GM19023 (cell line): ENCODE results near the gene KLF15.

Source experiments
- ATAC-seq: cut with Tn5 transposase; IDR thresholded peaks from one replicate; pipeline ENCODE4 v1.9.1; 2021; ENCODE audit warnings: mild to moderate bottlenecking, moderate library complexity; ENCODE audit not compliant: unreplicated experiment

KLF15 gene

DNA sequence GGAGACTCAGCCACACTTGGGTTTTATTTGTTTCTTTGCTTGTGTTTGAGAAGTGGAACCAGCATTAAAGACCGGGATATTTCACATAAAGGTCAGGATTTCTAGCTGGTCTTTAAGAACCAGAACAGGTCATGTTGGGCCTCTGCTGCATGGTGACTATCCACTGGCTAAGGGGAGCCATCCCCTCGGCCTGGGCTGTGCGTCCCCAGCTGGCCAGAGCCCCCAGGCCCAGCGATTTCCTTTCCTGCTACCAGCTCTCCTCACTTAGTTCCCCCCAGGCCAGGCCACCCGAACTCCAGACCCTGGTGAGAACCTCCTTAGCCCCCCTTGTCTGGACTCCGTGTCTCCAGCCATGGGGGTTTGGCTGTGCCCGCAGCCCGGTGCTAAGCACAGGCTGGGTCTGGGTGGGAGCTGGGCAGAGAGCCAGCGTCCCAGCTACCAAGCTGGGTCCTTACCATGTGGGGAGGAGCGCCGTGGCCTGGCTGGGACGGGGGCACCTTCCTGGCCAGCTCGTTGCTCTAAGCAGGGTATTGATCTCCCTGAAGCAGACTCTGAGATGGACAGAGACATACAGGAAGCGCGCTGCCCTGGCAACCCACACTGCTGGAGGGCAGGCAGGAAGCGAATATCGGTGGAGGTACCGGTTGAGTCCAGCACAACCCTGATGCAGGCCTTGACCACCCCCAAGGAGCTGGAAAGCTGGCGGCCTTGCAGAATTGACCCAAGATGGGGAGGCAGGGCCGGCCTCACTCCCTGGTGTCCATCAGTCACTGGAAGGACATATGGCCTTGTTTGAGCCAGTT is 49.4 kb downstream of the KLF15 start:
- no peak for ATAC-seq

DNA sequence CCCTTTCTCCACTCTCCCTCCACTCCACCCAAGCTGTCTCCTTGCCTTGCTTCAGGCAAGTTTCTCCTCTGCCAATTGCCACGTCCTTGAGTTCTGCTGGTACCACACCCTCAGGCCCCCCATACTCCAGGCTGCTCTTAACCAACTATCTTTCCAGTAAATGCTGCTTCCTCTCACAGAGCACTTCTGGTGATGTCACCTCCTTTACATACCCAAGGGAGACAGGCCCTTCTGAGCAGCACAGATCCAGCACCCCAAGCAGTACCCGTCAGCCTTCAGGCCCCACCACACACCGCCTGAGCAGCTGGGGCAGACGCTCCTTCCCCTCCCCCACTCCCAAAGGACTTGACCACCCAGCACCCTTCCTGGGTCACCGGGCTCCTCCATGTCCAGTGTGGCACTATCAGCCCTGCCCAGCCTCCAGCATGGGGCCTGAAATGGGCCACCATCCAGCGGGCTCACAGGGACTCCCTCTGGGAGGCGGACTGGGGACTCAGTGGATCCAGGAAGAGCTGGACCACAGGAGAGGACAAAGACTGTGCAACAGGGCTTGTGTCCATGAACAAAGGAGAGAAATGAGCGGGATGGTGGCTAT is 50.2 kb downstream of the KLF15 start:
- ATAC-seq = no peak

DNA sequence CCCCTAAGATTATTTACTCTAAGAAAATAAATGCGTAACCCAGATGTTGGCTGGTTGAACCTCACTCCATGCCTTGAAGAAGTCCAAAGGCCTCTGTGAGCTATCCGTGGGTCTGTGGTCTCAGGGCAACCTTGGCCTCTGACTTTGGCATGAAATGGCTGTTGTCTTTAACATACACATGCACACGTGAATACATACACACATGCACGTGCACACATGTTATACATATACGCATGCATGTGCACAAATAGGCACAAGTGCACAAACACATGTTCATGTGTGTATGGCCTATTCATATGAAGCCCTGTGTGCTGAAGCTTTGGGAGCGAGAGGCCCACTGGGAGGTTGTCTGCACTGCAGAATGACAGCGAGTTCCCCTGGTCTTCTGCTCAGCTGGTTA is 50.8 kb downstream of the KLF15 start:
- no peak for ATAC-seq

DNA sequence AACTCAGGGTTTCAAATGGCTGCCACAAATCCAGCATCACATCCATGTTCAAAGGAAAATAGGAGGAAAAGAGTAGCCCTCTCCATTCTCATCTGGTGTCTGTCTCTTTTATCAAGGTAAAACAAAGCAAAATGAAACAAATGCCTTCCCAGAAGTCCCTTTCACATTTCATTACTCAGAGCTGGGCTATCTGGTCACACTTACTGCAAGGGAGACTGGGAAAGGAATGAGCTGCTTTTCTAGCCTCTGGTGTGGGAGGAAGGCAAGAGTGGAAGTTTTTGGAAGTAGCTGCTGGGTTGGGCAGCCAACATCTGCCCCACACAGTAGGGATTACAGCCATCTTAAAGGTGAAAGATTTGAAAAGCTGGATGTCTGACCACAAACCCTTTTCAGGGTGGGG is 51.8 kb downstream of the KLF15 start:
- ATAC-seq = no peak

DNA sequence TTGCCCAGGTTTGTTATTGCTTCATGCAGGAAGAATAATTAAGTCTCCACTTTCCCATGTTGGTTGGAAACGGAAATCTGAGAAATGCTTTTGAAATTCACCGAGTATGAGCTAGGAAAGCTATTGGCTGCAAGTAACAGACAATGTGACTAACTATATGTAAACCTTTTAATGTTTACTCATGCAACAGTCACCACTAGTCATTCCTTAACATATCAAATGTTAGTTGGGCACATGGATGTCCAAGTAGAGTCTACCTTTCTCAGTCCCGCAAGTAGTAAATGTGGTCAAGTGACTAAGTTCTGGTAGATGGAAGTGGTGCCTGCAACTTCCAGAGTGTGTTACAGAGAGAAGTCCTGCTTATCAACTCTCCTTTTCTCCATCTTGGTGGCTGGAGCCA is 52.5 kb downstream of the KLF15 start:
- no peak for ATAC-seq

DNA sequence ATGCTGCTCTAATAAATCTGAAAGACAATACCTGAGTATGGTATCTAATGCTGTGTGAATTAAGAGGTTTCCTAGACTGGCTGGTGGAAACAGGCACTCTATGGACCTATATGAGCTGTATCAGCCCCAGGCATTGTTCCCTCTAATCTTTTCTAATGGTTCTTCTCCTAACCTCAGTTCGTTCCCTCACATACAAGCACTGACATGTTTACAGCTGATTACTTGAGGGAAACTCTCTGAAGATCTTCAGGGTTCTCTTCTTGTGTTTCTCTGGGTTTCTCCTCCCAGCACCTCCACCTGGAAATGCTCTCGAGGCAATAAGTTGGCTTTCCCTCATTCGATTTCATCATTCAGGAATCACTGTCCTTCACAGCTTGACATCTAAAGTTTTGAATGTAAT is 52.9 kb downstream of the KLF15 start:
- ATAC-seq = no peak

DNA sequence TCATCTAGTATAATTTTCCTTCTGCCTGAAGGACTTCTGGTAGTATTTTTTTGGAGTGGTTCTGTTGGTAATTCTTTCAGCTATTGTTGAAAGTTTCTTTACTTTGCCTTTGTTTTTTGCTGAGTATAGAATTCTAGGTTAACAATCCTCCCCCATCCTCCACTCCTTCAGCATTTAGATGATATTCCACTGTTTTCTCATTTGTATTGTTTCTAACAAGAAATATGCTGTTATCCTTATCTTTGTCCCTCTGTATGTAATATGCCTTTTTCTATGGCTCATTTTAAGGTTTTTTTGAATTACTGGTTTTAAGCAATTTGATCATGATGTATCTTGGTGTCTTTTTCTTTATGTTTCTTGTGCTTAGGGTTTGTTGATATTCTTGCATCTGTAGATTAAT is 53.9 kb downstream of the KLF15 start:
- no peak for ATAC-seq

DNA sequence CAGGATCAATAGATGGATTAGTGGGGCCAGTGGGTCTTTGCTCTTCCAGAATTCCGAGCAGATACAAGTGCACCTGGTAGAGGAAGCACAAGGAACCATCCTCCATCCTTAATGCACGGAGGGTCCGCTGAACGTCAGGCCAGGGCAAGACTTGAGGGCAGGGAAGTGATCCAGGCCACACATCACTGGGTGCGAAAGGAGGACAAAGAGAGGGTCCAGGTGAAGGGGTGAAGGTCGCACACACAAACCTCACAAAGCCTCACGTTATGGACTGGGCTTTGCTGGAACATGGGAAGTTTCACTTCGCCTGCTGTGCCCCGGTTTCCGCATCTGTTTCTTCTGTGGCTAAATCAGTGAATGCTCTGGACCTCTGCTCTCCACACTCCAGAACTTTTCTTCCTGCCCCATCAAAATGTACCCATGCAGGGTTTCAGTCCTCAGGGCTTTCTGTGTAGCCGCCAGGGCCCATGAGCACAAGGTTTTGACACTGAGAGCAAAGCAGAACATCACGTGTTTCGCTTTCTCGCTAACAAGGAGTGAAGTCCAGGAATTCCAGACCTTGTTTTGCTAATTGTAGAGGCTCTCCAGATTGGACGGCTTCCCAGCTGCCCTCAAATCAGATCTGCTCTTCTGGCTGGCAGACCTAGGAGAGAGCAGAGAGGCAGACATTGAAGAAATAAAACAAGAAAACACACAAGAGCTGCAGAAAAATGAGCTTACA is 56.3 kb downstream of the KLF15 start:
- ATAC-seq = no peak

DNA sequence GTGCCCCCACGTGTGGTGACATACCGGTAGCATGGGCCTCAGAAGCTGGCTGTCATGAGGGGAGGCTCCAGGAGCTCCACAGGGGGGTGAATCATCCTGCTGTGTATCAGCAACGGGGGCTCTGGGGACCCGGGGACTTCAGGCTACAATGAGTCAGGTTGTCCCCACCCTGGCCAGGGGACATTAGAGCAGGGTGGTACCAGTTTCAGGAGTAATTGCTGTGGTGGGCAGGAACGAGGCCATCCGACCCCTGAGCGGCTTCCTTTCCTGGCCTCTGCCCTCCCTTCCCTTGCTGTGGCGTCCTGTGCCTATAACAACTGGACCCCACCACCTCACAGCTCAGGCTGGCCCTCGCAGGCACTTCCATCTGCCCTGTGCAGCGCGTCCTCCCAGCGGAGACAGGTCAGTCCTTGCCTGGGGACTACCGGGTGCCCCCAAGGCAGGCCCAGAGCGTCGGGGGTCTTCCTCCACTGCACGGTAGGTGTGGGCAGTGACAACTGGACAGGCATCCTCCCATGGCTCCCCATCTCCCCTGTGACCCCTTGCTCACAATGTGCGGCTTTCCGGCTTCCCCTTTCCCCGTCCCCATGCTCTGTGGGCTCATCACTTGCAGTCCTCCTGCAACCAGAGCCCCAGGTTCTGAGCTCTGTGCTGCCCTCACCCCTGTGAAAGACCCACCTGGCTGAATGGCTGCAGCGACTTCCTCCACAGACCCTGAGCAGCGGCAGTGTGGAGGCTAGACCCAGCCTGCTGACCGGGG is 57.0 kb downstream of the KLF15 start:
- no peak for ATAC-seq

DNA sequence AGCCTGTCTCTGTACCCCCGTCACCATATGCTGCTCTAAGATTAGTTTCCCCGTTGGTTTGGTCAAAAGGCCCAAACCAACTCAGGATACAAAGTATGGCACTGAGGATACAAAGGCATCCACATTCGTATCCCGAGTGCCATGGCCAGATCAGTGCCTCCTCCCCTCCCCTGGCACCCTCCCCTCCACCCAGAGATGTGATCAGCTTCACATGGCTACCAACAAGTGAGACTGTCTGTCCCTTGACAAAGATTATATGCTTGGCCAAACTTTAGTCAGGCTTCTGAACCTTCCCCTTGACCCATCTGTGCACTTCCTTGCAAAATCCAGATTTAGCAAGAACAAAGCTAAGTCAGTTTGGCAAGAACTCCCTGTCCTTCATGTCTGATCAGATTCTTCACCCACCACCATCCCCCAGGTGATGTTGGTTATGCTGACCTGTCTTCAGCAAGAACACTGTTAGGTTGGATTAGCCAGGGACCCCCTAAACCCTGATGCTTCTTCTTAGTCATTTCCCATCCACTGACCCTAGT is 61.7 kb downstream of the KLF15 start:
- no peak for ATAC-seq

DNA sequence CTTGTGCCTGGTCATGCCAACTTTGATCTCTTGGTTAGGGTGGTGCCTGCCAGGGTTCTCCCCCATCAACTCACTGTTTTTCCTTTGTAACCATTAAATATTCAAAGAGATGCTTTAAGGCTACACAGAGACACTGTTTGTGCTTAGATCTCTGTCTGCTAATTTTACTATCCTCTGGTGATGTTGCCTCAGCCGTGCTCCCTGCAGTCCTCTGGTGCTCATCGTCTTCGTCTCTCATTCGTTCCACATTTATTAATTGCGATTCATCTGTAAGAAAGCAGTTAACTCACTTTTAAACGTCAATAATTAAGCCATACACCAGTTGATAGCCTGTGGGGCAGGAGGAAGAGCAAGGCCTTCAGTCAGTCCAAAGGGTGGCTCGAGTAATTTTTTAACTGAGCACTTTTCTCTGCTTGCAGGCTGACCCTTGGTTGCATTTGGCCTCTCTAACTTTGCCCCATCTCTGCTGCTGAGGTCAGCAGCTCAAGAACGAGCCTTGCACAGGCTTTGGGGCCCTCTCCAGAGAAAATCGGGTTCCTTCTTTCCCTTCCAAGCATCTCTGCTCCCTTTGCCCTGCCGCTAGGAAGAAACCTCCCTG is 62.9 kb downstream of the KLF15 start:
- ATAC-seq = no peak

DNA sequence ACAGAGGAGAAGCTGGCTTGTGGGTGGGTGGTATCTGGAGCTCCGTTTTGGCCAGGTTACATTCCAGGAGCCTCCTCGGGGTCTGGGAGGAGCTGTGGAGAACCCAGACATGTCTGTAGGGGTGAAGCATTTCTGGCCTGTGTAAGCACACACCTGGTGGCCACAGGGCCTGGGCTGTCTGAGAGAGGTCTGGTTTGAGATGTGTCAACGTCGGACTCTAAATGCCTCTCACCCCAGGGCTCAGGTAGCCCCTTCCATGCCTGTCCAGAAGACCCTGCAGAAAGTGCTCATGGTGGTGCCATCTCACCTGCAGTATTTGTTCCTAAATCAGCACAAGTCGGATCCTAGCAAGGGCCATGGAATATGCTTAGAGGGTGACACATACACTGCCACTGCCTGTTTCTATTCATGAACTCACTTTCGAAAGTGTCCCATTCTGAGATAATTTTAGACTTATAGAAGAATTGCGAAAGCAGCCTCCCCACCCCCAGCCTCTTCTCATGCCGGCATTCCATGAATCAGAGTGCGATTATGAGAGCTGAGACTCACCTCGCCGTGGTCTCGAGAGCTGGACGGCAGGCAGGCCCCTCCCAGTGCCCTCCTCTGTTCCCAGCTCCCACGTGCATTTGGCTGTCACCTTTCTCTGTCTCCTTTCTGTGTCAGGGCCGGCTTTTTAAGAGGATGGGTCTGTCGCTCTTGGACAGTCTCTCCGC is 63.7 kb downstream of the KLF15 start:
- ATAC-seq = no peak
